ENCODE data around the gene CTSH.
A peak's percentile ranks its signal among the peaks of the same experiment; 100 is the strongest.
"Not testable (repeated sequence)": the region's sequence is repeated elsewhere in the genome, so short reads cannot be mapped to it uniquely, and the experiment has no call there.

CTSH gene

GRCh38 chr15:78879517-78880241 is 65.2 kb downstream of the CTSH start:
- DNase-seq: no peak

GRCh38 chr15:78878356-78878755 is 66.5 kb downstream of the CTSH start:
- DNase-seq: no peak

GRCh38 chr15:78876954-78877353 is 67.9 kb downstream of the CTSH start:
- not testable (repeated sequence) for DNase-seq

GRCh38 chr15:78875107-78875914 is 69.5 kb downstream of the CTSH start:
- no peak for DNase-seq

- DNase-seq: no peak
Observed at GRCh38 chr15:78873793-78874765, 70.8 kb downstream of the CTSH start.

- peak; percentile 85 for DNase-seq
Observed at GRCh38 chr15:78872972-78873792, 71.7 kb downstream of the CTSH start.

- DNase-seq: peak; percentile 96
Observed at GRCh38 chr15:78872155-78872971, 72.5 kb downstream of the CTSH start, which contains the start of gene MORF4L1. Gene MORF4L1, plus strand, starts transcription at chr15:78872890. Its CDS starts 128 bp downstream, at chr15:78873018.

GRCh38 chr15:78871483-78872127 is 73.2 kb downstream of the CTSH start:
- DNase-seq: not testable (repeated sequence)
